Astrocyte (in vitro differentiated cells and primary cell): ENCODE measurements around the gene MS4A4E.

ENCODE experiments used
- EZH2 ChIP-seq: IDR thresholded peaks from 2 replicates; pipeline ENCODE4 v1.6.1; 2012; ENCODE audit warnings: mild to moderate bottlenecking, low read length, inconsistent platforms; ENCODE audit not compliant: insufficient read depth
- TF ChIP-seq, protein P1 (sequence below): IDR thresholded peaks from 2 replicates; pipeline ENCODE4 v1.5.1; 2011; ENCODE audit warnings: low read depth, mild to moderate bottlenecking, inconsistent platforms, low read length, moderate library complexity; ENCODE audit not compliant: insufficient read depth

DNA sequence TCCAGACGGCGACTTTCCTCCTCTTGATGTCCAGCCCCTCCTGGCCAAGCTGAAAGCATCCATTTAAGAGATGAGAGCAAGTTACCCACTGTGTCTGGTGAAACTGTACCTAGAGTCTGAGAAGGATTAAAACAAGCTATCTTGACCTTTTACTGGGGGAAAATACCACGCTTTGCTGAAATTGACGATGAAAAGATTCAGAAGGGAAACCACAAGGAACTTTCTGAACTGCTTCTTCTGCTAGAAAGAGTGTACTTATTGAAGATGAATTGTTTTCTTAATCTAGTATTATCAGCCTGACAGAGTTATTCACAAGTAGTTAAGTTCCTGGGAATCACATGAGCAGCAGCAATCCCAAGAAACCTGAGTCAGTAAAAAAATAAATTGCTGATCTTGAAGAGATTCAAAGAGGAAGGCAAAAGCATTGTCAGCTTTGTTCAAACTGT is 47.0 kb downstream of the MS4A4E start:
- TF ChIP-seq, protein P1, sequence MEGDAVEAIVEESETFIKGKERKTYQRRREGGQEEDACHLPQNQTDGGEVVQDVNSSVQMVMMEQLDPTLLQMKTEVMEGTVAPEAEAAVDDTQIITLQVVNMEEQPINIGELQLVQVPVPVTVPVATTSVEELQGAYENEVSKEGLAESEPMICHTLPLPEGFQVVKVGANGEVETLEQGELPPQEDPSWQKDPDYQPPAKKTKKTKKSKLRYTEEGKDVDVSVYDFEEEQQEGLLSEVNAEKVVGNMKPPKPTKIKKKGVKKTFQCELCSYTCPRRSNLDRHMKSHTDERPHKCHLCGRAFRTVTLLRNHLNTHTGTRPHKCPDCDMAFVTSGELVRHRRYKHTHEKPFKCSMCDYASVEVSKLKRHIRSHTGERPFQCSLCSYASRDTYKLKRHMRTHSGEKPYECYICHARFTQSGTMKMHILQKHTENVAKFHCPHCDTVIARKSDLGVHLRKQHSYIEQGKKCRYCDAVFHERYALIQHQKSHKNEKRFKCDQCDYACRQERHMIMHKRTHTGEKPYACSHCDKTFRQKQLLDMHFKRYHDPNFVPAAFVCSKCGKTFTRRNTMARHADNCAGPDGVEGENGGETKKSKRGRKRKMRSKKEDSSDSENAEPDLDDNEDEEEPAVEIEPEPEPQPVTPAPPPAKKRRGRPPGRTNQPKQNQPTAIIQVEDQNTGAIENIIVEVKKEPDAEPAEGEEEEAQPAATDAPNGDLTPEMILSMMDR: no peak
- TF ChIP-seq EZH2: no peak
